ENCODE results near the gene ADCY9. TPM values are rescaled to one million over a fixed set of nuclear protein-coding genes. Genes with fewer than 3 reads are reported as not detected.
"Not testable (repeated sequence)": the region's sequence is repeated elsewhere in the genome, so short reads cannot be mapped to it uniquely, and the experiment has no call there.

Gene ADCY9
- total and polyA plus RNA-seq, 7 experiments from 2014 or later, result 0.46 to 14.3 (median 4.2) TPM

DNA sequence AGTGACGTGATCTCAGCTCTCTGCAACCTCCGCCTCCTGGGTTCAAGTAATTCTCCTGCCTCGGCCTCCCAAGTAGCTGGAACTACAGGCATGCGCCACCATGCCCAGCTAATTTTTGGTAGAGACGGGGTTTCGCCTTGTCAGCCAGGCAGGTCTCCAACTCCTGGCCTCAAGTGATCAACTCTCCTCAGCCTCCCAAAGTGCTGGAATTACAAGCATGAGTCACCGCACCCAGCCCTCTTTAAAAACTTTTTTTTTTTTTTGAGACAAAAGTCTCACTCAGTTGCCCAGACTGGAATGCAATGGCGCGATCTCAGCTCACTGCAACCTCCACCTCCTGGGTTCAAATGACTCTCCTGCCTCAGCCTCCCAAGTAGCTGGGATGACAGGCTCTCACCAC lies 43.1 kb downstream of the ADCY9 start:
- H3K36me3 Mint-ChIP-seq; H3K27me3 Mint-ChIP-seq; H3K4me1 ChIP-seq (ENCODE audit: control insufficient read depth in 2 of 2, insufficient read depth in 2 of 2, low read length in 2 of 2); H3K4me3 ChIP-seq (ENCODE audit: low read length); H3K27me3 ChIP-seq (ENCODE audit: control insufficient read depth in 2 of 2, insufficient read depth in 2 of 2, low read length in 2 of 2); ATAC-seq; H3K27ac Mint-ChIP-seq; H3K4me3 Mint-ChIP-seq; intact Hi-C loops (cut with micrococcal nuclease); H3K9me3 Mint-ChIP-seq; DNase-seq; H3K27ac ChIP-seq (ENCODE audit: low read depth, low read length); H3K9me3 ChIP-seq (ENCODE audit: control insufficient read depth in 2 of 3, low read length in 3 of 3); H3K36me3 ChIP-seq (ENCODE audit: control insufficient read depth in 2 of 3, insufficient read depth in 3 of 3, low read length in 3 of 3): not testable (repeated sequence)
- POLR2A ChIA-PET, result interaction anchor here (0.8 kb wide), 1 partner anchor 14 kb away, joined by 3 read pairs; no protein-coding TSS in a partner anchor
- CTCF ChIA-PET, result interaction anchor here (0.6 kb wide), 1 partner anchor 181 kb away, joined by 3 read pairs; no protein-coding TSS in a partner anchor
- peaks cover 0 to 23% (median 10%) of the 10 kb centered on the region in 7 donors for H3K4me1 Mint-ChIP-seq

DNA sequence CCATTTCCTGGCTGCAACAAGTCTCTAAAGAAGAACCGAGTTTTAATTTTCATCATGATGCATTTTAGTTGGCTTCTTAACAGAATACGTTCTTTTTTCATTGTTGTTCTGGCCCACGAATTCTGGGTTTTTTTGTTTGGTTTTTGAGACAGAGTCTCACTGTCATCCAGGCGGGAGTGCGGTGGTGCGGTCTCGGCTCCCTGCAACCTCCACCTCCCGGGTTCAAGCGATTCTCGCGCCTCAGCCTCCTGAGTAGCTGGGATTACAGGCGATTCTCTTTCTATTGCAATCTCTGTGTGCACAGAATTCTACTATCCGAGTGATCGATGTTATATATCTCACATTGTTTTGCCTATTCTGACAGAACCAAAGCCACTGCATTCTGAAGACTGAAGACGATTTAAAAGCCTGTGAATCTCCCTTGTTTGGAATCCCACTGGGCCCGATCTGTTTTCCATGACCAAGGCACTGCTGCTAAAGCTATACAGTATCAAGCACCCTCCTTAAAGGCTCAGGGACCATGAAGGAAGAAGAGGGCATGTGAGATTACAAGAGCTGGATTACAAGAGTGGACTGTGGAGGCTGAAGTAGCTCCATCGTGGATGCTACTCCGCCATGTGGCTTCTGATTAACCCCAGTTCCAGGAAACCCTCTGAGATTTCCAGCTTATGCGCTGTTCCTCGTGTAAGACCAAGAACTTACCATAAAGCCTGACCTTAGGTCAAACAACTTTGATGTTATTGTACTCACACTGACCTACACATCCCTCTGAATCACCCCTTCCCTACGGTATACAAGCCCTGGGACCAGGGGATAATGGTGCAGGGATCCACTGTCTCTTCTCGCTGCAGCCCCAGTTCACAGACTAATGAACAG lies 44.3 kb downstream of the ADCY9 start:
- Histone ChIP-seq H3K4me1 (ENCODE audit: control insufficient read depth in 2 of 2, insufficient read depth in 2 of 2, low read length in 2 of 2) (peaks cover 0 to under 1% of the 10 kb centered on the region in 2 donors), H3K27ac (ENCODE audit: low read depth, low read length) (no peak overlapping the region), H3K9me3 (ENCODE audit: control insufficient read depth in 2 of 3, low read length in 3 of 3) (no peaks in the 10 kb centered on the region), H3K36me3 (ENCODE audit: control insufficient read depth in 2 of 3, insufficient read depth in 3 of 3, low read length in 3 of 3) (no peaks in the 10 kb centered on the region), H3K27me3 (ENCODE audit: control insufficient read depth in 2 of 2, insufficient read depth in 2 of 2, low read length in 2 of 2) (no peaks in the 10 kb centered on the region), H3K4me3 (ENCODE audit: low read length) (no peak overlapping the region)
- H3K4me3 Mint-ChIP-seq, result no peak overlapping the region
- intact Hi-C loops (cut with micrococcal nuclease), result no loop called here
- H3K27ac Mint-ChIP-seq, result no peak overlapping the region
- no peak for DNase-seq
- POLR2A ChIA-PET, result no interaction called here
- peaks cover 0 to 17% (median 0%) of the 10 kb centered on the region in 7 donors for H3K4me1 Mint-ChIP-seq
- H3K9me3 Mint-ChIP-seq, result no peaks in the 10 kb centered on the region
- CTCF ChIA-PET, result no interaction called here
- H3K27me3 Mint-ChIP-seq, result peaks cover 0 to 2% (median 0%) of the 10 kb centered on the region in 5 donors
- no peak for ATAC-seq
- peaks cover 0 to 3% (median 0%) of the 10 kb centered on the region in 5 donors for H3K36me3 Mint-ChIP-seq

DNA sequence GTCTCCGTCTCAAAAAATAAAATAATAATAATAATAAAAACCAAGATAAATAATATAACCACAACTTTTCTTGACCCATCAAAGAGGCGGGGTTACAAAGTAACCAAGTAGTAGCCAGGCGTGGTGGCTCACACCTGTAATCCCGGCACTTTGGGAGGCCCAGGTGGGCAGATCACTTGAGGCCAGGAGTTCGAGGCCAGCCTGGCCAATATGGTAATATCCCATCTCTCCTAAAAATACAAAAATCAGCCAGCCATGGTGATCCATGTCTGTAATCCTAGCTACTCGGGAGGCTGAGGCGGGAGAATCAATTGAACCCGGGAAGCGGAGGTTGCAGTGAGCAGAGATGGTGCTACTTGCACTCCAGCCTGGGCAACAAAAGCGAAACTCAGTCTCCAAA lies 45.3 kb downstream of the ADCY9 start:
- H3K36me3 ChIP-seq (ENCODE audit: control insufficient read depth in 2 of 3, insufficient read depth in 3 of 3, low read length in 3 of 3), result no peaks in the 10 kb centered on the region
- H3K9me3 ChIP-seq (ENCODE audit: control insufficient read depth in 2 of 3, low read length in 3 of 3), result no peaks in the 10 kb centered on the region
- H3K4me1 ChIP-seq (ENCODE audit: control insufficient read depth in 2 of 2, insufficient read depth in 2 of 2, low read length in 2 of 2), result no peaks in the 10 kb centered on the region
- no peak overlapping the region for H3K4me3 ChIP-seq (ENCODE audit: low read length)
- no peaks in the 10 kb centered on the region for H3K27me3 ChIP-seq (ENCODE audit: control insufficient read depth in 2 of 2, insufficient read depth in 2 of 2, low read length in 2 of 2)
- ATAC-seq (no peak), DNase-seq (no peak)
- peaks cover 0 to 21% (median 0%) of the 10 kb centered on the region in 7 donors for H3K4me1 Mint-ChIP-seq
- H3K4me3 Mint-ChIP-seq, result no peak overlapping the region
- H3K36me3 Mint-ChIP-seq, result peaks cover 0 to 4% (median 0%) of the 10 kb centered on the region in 5 donors
- no peak overlapping the region for H3K27ac Mint-ChIP-seq
- POLR2A ChIA-PET, result interaction anchor here (0.7 kb wide), 1 partner anchor 14 kb away, joined by 3 read pairs; no protein-coding TSS in a partner anchor
- intact Hi-C loops (cut with micrococcal nuclease), result no loop called here
- no peaks in the 10 kb centered on the region for H3K9me3 Mint-ChIP-seq
- CTCF ChIA-PET, result no interaction called here
- H3K27ac ChIP-seq (ENCODE audit: low read depth, low read length), result no peak overlapping the region
- H3K27me3 Mint-ChIP-seq, result peaks cover 0 to 2% (median 0%) of the 10 kb centered on the region in 5 donors

DNA sequence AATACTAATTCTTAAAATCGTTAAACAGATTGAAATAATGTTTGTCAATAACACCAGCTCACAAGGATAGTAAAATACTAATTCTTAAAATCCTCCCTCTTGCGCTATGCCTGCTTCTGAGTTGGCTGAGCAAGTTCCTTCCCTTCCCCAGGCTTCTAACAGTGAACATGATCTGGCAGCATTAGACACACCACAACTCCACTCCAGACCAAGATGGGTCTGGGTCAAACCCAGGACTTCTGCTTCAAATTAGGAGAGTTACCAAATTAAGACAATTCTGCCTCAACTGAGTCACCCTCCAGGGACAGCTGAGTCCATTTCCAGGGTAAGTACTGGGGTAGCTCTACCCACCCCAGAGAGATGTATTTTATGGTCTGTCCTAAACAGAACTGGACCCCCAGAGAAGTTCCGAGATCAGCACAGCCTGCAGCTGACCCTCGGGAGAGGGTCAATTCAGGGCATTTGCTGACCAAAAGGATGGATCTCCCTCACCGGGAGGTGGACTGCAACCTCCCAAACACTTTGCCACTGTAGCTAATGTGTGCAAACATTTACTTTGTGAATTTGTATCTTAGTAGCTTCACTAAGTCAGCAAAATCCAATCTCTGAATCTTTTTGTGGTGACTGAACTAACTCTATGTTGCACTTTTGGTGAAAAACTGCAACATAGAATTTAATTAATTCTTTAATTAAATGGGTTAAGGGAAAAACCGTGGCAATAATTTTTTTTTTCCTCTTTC lies 48.8 kb downstream of the ADCY9 start:
- peak overlapping the region in 2 of 10 donors; percentile 6 to 29 for H3K4me3 Mint-ChIP-seq
- H3K9me3 ChIP-seq (ENCODE audit: control insufficient read depth in 2 of 3, low read length in 3 of 3), result peaks cover 0 to 1% (median 0%) of the 10 kb centered on the region in 3 experiments
- no peak overlapping the region for H3K4me3 ChIP-seq (ENCODE audit: low read length)
- H3K36me3 Mint-ChIP-seq, result peaks cover 0 to 21% (median 13%) of the 10 kb centered on the region in 5 donors
- ChIA-PET CTCF (no interaction called here), POLR2A (no interaction called here)
- H3K36me3 ChIP-seq (ENCODE audit: control insufficient read depth in 2 of 3, insufficient read depth in 3 of 3, low read length in 3 of 3), result no peaks in the 10 kb centered on the region
- intact Hi-C loops (cut with micrococcal nuclease), result no loop called here
- peaks cover 0 to 19% (median 8%) of the 10 kb centered on the region in 7 donors for H3K4me1 Mint-ChIP-seq
- no peak overlapping the region for H3K27ac ChIP-seq (ENCODE audit: low read depth, low read length)
- no peaks in the 10 kb centered on the region for H3K4me1 ChIP-seq (ENCODE audit: control insufficient read depth in 2 of 2, insufficient read depth in 2 of 2, low read length in 2 of 2)
- peaks cover 0 to 20% (median 7%) of the 10 kb centered on the region in 11 donors for H3K9me3 Mint-ChIP-seq
- ATAC-seq (no peak), DNase-seq (no peak)
- H3K27ac Mint-ChIP-seq, result no peak overlapping the region
- peaks cover 0 to 2% (median 0%) of the 10 kb centered on the region in 5 donors for H3K27me3 Mint-ChIP-seq
- no peaks in the 10 kb centered on the region for H3K27me3 ChIP-seq (ENCODE audit: control insufficient read depth in 2 of 2, insufficient read depth in 2 of 2, low read length in 2 of 2)

DNA sequence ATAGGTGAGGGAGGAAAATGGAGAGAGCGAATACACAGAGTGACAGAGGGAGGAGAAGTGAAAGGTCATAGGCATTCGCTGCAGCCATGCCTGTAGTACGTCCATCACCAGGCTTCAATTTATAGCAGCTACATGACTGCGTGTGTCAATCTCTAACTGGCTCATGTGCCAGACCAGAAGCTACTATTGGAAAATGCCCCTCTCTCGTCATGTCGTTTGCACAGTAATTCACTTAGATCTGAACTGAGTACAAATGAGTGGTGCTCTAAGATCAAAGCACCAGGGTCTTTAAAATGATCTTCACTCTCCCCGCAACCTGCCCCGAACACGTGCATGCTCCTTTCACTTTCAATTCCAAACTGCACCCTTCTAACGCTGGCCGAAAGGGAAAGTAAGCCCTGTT lies 51.3 kb downstream of the ADCY9 start:
- peak overlapping the region; percentile 72 to 91 (median 87) for H3K4me3 Mint-ChIP-seq

DNA sequence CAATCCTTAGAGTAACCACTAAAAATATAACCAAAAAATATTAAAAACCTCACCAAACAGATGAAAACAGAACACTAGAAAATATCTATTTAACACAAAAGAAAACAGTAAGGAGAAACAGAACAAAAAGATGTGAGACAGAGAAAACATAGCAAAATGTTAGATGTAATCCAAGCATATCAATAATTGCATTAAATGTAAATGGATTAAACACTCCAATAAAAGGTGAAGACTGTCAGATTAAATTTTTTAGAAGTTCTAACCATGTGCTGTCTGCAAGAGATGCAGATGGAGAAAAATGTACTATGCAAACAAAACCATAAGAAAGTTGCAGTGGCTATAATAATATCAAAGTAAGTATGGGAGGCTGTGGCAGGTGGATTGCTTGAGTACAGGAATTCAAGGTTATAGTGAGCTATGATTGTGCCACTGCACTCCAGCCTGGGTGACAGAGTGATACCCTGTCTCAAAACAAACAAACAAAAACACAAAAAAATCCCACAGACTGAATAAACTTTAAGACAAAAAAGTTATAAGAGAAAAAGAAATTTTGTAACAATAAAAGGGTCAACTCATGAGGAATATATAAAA lies 53.9 kb downstream of the ADCY9 start:
- peaks cover 0 to 59% (median 31%) of the 10 kb centered on the region in 11 donors for H3K9me3 Mint-ChIP-seq
- H3K27me3 Mint-ChIP-seq, result peaks cover 0 to 2% (median 0%) of the 10 kb centered on the region in 5 donors
- intact Hi-C loops (cut with micrococcal nuclease), result no loop called here
- no peaks in the 10 kb centered on the region for H3K36me3 ChIP-seq (ENCODE audit: control insufficient read depth in 2 of 3, insufficient read depth in 3 of 3, low read length in 3 of 3)
- POLR2A ChIA-PET, result no interaction called here
- DNase-seq (no peak), ATAC-seq (no peak)
- no peak overlapping the region for H3K27ac Mint-ChIP-seq
- peaks cover 0 to 15% of the 10 kb centered on the region in 2 donors for H3K4me1 ChIP-seq (ENCODE audit: control insufficient read depth in 2 of 2, insufficient read depth in 2 of 2, low read length in 2 of 2)
- H3K27ac ChIP-seq (ENCODE audit: low read depth, low read length), result no peak overlapping the region
- no peak overlapping the region for H3K4me3 Mint-ChIP-seq
- H3K4me1 Mint-ChIP-seq, result peaks cover 6 to 35% (median 17%) of the 10 kb centered on the region in 7 donors
- H3K27me3 ChIP-seq (ENCODE audit: control insufficient read depth in 2 of 2, insufficient read depth in 2 of 2, low read length in 2 of 2), result no peaks in the 10 kb centered on the region
- CTCF ChIA-PET, result no interaction called here
- H3K4me3 ChIP-seq (ENCODE audit: low read length), result no peak overlapping the region
- H3K36me3 Mint-ChIP-seq, result peaks cover 4 to 53% (median 24%) of the 10 kb centered on the region in 5 donors
- H3K9me3 ChIP-seq (ENCODE audit: control insufficient read depth in 2 of 3, low read length in 3 of 3), result peaks cover 0 to 26% (median 0%) of the 10 kb centered on the region in 3 experiments

More for the DNA sequence above, 51.3 kb downstream of the ADCY9 start:
- DNase-seq (peak in 7 of 9 donors; percentile 26 to 64 (median 48)), ATAC-seq (peak; percentile 82)
- peak overlapping the region; percentile 71 to 95 (median 93) for H3K27ac Mint-ChIP-seq
- no peaks in the 10 kb centered on the region for H3K27me3 ChIP-seq (ENCODE audit: control insufficient read depth in 2 of 2, insufficient read depth in 2 of 2, low read length in 2 of 2)
- H3K36me3 ChIP-seq (ENCODE audit: control insufficient read depth in 2 of 3, insufficient read depth in 3 of 3, low read length in 3 of 3), result no peaks in the 10 kb centered on the region
- peaks cover under 1 to 22% (median 9%) of the 10 kb centered on the region in 7 donors for H3K4me1 Mint-ChIP-seq
- CTCF ChIA-PET, result no interaction called here
- H3K9me3 ChIP-seq (ENCODE audit: control insufficient read depth in 2 of 3, low read length in 3 of 3), result peaks cover 0 to 25% (median 0%) of the 10 kb centered on the region in 3 experiments
- peaks cover 0 to 2% (median 0%) of the 10 kb centered on the region in 5 donors for H3K27me3 Mint-ChIP-seq
- H3K4me1 ChIP-seq (ENCODE audit: control insufficient read depth in 2 of 2, insufficient read depth in 2 of 2, low read length in 2 of 2), result peaks cover 0 to 5% of the 10 kb centered on the region in 2 donors
- peaks cover 0 to 44% (median 28%) of the 10 kb centered on the region in 11 donors for H3K9me3 Mint-ChIP-seq
- peaks cover 0 to 42% (median 22%) of the 10 kb centered on the region in 5 donors for H3K36me3 Mint-ChIP-seq
- peak overlapping the region; percentile 60 for H3K27ac ChIP-seq (ENCODE audit: low read depth, low read length)
- intact Hi-C loops (cut with micrococcal nuclease), result no loop called here
- POLR2A ChIA-PET, result no interaction called here
- H3K4me3 ChIP-seq (ENCODE audit: low read length), result peak overlapping the region; percentile 56
